Stomach smooth muscle (tissue), 2 donors: ENCODE measurements around the gene MGAT4A.
A peak's percentile ranks its signal among the peaks of the same experiment; 100 is the strongest.

Experiments
- H3K27ac ChIP-seq: one replicate; pipeline ENCODE4 v1.7.0; 2013; ENCODE audit warnings: mild to moderate bottlenecking, low read length, inconsistent platforms
- H3K27me3 ChIP-seq, 2 donors: one replicate each; pipeline ENCODE4 v1.7.0; 2013; ENCODE audit warnings: low read length in 2 of 2; ENCODE audit not compliant: insufficient read depth in 2 of 2, control insufficient read depth in 1 of 2
- H3K36me3 ChIP-seq, 2 donors: one replicate each; pipeline ENCODE4 v1.7.0; 2013; ENCODE audit warnings: low read length in 2 of 2; ENCODE audit not compliant: control insufficient read depth in 2 of 2, insufficient read depth in 2 of 2
- H3K4me1 ChIP-seq: one replicate; pipeline ENCODE4 v1.7.0; 2013; ENCODE audit warnings: low read length; ENCODE audit not compliant: control insufficient read depth, insufficient read depth
- H3K4me3 ChIP-seq, 2 donors: one replicate each; pipeline ENCODE4 v1.7.0; 2013; ENCODE audit warnings: low read length in 2 of 2
- H3K9ac ChIP-seq, 2 donors: one replicate each; pipeline ENCODE4 v1.7.0; 2013; ENCODE audit warnings: low read length in 2 of 2, mild to moderate bottlenecking in 1 of 2
- H3K9me3 ChIP-seq, 2 donors: one replicate each; pipeline ENCODE4 v1.7.0; 2013; ENCODE audit warnings: low read length in 2 of 2; ENCODE audit not compliant: control insufficient read depth in 2 of 2
- donor health status: healthy.
- donor health status: Pancreatic carcinoma.

MGAT4A gene

GRCh38 chr2:98731041-98731893, at the start of gene MGAT4A:
MGAT4A (minus strand) TSS chr2:98731132; CDS start chr2:98726332, 4,800 bp downstream.
- peak within 1 kb of the TSS; percentile 86 to 93 for H3K9ac ChIP-seq
- peak within 1 kb of the TSS; percentile 62 for H3K27ac ChIP-seq
- no peaks in the 10 kb centered on the region for H3K9me3 ChIP-seq
- H3K4me1 ChIP-seq = peaks cover 12% of the 10 kb centered on the region
- peak within 1 kb of the TSS; percentile 83 to 98 for H3K4me3 ChIP-seq
- H3K27me3 ChIP-seq = no peaks in the 10 kb centered on the region
- H3K36me3 ChIP-seq = no peaks in the 10 kb centered on the region

GRCh38 chr2:98778741-98779483, 48.0 kb upstream of the MGAT4A start:
- no peak overlapping the region for H3K9ac ChIP-seq
- no peaks in the 10 kb centered on the region for H3K27me3 ChIP-seq
- no peak overlapping the region for H3K27ac ChIP-seq
- no peaks in the 10 kb centered on the region for H3K9me3 ChIP-seq
- H3K4me1 ChIP-seq = peaks cover 7% of the 10 kb centered on the region
- no peak overlapping the region for H3K4me3 ChIP-seq
- H3K36me3 ChIP-seq = no peaks in the 10 kb centered on the region

- Histone ChIP-seq H3K36me3 (no peaks in the 10 kb centered on the region), H3K27me3 (no peaks in the 10 kb centered on the region), H3K4me3 (no peak overlapping the region), H3K9ac (no peak overlapping the region), H3K27ac (no peak overlapping the region), H3K9me3 (no peaks in the 10 kb centered on the region), H3K4me1 (peaks cover 7% of the 10 kb centered on the region)
Observed at GRCh38 chr2:98778151-98778550, 47.2 kb upstream of the MGAT4A start.

- Histone ChIP-seq H3K36me3 (no peaks in the 10 kb centered on the region), H3K9ac (no peak overlapping the region), H3K4me3 (no peak overlapping the region), H3K9me3 (no peaks in the 10 kb centered on the region), H3K4me1 (peaks cover 7% of the 10 kb centered on the region), H3K27ac (no peak overlapping the region), H3K27me3 (no peaks in the 10 kb centered on the region)
Observed at GRCh38 chr2:98777710-98778109, 46.8 kb upstream of the MGAT4A start.

GRCh38 chr2:98777076-98777475, 46.1 kb upstream of the MGAT4A start:
- Histone ChIP-seq H3K36me3 (no peaks in the 10 kb centered on the region), H3K27me3 (no peaks in the 10 kb centered on the region), H3K9me3 (no peaks in the 10 kb centered on the region), H3K27ac (no peak overlapping the region), H3K9ac (no peak overlapping the region), H3K4me3 (no peak overlapping the region), H3K4me1 (peaks cover 7% of the 10 kb centered on the region)

- no peaks in the 10 kb centered on the region for H3K9me3 ChIP-seq
- no peak overlapping the region for H3K4me3 ChIP-seq
- H3K36me3 ChIP-seq = no peaks in the 10 kb centered on the region
- no peaks in the 10 kb centered on the region for H3K27me3 ChIP-seq
- peak overlapping the region; percentile 64 for H3K27ac ChIP-seq
- H3K9ac ChIP-seq = no peak overlapping the region
- H3K4me1 ChIP-seq = peaks cover 10% of the 10 kb centered on the region
Observed at GRCh38 chr2:98776136-98776535, 45.2 kb upstream of the MGAT4A start.

- no peaks in the 10 kb centered on the region for H3K36me3 ChIP-seq
- peak overlapping the region in 1 of 2 donors; percentile 13 for H3K9ac ChIP-seq
- H3K27ac ChIP-seq = peak overlapping the region; percentile 64
- H3K27me3 ChIP-seq = no peaks in the 10 kb centered on the region
- H3K4me1 ChIP-seq = peaks cover 10% of the 10 kb centered on the region
- H3K4me3 ChIP-seq = peak overlapping the region in 1 of 2 donors; percentile 49
- no peaks in the 10 kb centered on the region for H3K9me3 ChIP-seq
Observed at GRCh38 chr2:98775146-98775986, 44.4 kb upstream of the MGAT4A start.

- H3K9me3 ChIP-seq = no peaks in the 10 kb centered on the region
- no peaks in the 10 kb centered on the region for H3K36me3 ChIP-seq
- no peaks in the 10 kb centered on the region for H3K27me3 ChIP-seq
- no peak overlapping the region for H3K9ac ChIP-seq
- H3K27ac ChIP-seq = no peak overlapping the region
- H3K4me1 ChIP-seq = peaks cover 10% of the 10 kb centered on the region
- no peak overlapping the region for H3K4me3 ChIP-seq
Observed at GRCh38 chr2:98773907-98774306, 43.0 kb upstream of the MGAT4A start.

- H3K36me3 ChIP-seq = no peaks in the 10 kb centered on the region
- no peak overlapping the region for H3K9ac ChIP-seq
- H3K27me3 ChIP-seq = no peaks in the 10 kb centered on the region
- no peak overlapping the region for H3K4me3 ChIP-seq
- no peaks in the 10 kb centered on the region for H3K9me3 ChIP-seq
- peaks cover 12% of the 10 kb centered on the region for H3K4me1 ChIP-seq
- H3K27ac ChIP-seq = no peak overlapping the region
Observed at GRCh38 chr2:98773169-98773568, 42.2 kb upstream of the MGAT4A start.

- Histone ChIP-seq H3K4me3 (no peak overlapping the region), H3K36me3 (no peaks in the 10 kb centered on the region), H3K9ac (no peak overlapping the region), H3K9me3 (no peaks in the 10 kb centered on the region), H3K27ac (no peak overlapping the region), H3K4me1 (peaks cover 12% of the 10 kb centered on the region), H3K27me3 (no peaks in the 10 kb centered on the region)
Observed at GRCh38 chr2:98772536-98772935, 41.6 kb upstream of the MGAT4A start.
